Measurements from ENCODE around the gene MRPS12.

Gene MRPS12

DNA sequence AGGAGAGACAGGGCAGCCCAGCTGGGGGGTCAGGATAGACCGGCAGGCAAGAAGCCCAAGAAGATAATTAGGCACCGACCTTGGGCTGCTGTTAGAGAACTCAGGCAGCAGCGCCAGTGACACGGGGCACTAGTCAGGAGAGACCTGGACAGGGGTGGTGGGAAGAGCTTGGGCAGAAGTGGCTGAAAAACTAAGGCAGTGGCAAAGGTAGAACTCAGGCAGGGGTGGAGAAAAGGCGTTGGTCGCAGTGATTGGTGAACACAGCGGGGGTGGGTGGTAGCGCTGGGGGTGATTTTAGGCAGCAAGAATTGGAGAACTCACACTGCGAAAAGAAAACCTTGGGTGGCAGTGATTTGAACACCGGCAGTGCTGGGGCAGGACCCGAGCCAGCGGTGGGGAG, 23.1 kb upstream of the MRPS12 start:
- no peak for DNase-seq

DNA sequence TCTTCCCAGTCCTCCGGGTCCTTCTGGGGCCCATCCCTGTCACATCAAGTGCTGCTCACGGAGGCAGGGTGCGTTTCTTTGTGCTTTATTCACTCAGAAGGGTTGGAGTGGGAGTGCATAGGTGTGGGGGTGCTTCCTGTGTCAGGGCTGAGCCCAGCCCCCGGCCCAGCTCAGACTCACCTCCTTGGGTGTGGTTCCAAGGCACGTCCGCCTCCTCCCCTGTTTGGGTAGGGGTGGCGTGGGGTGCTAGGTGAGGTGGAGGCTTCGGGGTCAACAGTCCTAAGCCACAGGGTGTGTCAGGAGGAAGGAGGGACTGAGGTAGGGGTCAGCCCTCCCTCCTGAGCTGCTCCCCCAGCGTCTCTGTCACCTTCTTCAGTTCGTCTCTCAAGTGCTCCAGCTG, 21.8 kb upstream of the MRPS12 start:
- no peak for DNase-seq

GRCh38 chr19:38910488-38910887, 20.3 kb upstream of the MRPS12 start:
- no peak for DNase-seq

DNA sequence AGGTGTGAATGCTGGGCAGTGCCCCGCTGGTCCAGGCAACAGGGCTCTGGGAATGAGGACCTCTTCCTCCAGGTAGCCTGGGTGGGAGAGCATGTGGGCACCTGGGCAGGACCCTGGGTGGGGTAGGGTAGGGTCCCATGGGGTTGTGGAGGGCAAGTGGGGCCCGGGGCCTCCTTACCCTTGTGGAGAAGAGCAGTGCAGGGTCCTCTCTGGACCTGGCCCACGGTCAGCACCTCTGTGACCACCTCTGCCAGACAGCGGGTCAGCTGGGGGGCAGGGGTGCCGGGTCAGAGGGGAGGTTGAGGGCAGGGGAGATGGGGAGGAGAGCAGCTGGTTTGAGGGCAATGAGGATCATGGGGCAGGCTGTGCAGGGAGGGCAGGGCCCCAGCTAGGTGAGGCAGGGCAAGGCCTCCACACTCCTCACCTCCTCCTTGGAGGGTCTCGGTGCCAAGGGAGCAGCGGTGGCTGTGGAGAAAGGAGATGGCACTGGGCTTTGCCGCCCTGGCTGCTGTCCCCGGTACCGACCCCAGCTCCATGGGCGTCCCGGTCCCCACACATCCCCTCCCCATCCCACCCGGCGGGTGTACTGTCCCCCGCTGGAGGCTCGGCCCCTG, 19.2 kb upstream of the MRPS12 start:
- no peak for DNase-seq

GRCh38 chr19:38912600-38913514, 17.9 kb upstream of the MRPS12 start:
- no peak for DNase-seq

GRCh38 chr19:38913958-38914357, 16.8 kb upstream of the MRPS12 start:
- no peak for DNase-seq

GRCh38 chr19:38915329-38916321, 15.1 kb upstream of the MRPS12 start:
- DNase-seq, result no peak

DNA sequence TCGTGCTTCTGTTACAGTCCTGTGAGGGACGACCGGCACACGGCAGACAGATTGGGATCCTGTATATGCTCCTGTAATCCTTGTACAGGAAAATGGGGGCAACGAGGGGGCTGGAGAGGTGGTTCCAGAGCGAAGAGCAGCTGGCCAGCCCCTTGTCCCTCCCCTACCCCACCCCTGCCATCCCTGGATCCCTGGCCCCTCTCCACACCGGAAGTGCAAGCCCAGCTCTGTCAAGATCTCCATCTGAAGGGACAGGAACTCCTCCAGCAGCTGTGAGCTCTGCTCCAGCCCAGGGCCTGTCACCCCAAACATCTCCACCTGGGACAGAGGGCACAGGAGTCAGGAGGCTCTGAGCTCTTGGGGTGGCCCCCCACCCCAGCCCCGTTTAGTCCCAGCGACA, 13.2 kb upstream of the MRPS12 start:
- no peak for DNase-seq

GRCh38 chr19:38917921-38918491, 12.7 kb upstream of the MRPS12 start:
- no peak for DNase-seq

DNA sequence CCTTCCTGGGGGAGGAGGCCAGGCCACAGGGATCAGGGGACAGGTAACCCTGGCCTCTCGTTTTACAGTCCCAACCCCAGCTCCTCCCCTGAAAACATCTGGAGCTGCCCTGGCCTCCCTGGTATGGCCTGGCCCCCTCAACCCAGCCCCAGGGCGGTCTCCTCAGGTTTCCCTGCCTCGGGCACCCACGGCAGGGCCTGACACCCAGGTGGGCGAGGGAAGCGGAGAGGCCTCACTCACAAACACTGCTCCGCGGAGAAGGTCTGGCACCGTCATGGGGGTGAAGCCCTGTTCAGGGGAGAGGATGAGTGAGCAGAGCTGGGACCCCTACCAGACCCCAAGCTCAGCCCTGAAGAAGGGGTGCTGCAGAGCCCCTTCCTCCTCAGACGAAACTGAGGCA, 12.2 kb upstream of the MRPS12 start:
- no peak for DNase-seq

GRCh38 chr19:38919837-38920601, 10.7 kb upstream of the MRPS12 start:
- no peak for DNase-seq

- DNase-seq, result no peak
These were observed 9.9 kb upstream of the MRPS12 start for GRCh38 chr19:38920602-38921419.

DNA sequence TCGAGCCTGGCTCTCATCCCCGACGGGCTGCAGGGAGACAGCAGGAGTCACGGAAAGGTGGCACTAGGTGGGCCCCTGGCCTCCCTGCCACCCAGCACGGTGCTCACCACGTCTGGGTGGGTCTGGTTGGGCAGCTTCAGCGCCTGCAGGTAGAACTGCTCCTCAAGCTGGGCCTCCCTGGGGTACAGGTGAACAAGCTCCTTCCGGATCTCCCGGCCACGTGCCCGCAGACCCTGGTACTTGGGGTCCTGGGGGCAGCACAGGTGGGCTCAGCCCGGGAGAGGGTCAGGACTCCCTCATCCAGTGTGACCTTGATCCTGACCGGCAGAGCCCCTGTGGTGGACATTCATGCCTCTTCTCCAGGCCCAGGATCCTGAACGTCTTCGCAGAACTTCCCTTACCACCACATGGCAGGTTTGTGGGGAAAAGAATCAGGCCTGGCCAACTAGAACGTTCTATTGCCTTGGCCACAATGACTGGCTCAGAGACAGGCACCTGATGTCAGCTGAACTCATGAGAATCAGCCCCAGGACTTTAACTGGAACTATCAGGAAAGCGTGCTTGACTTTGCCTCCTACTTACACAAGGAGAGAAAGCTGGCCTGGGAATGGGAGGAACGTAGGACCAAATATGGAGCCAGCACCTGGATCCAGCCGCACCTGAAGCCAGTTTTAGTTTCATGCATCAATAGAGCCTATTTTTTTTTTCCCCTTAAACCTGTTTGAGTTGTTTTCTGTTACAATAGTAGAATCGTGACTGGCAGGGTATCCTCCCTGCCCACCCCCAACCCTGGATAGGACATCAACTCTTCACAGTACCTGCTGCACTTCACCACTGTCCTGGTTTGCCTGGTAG, 9.1 kb upstream of the MRPS12 start:
- no peak for DNase-seq

DNA sequence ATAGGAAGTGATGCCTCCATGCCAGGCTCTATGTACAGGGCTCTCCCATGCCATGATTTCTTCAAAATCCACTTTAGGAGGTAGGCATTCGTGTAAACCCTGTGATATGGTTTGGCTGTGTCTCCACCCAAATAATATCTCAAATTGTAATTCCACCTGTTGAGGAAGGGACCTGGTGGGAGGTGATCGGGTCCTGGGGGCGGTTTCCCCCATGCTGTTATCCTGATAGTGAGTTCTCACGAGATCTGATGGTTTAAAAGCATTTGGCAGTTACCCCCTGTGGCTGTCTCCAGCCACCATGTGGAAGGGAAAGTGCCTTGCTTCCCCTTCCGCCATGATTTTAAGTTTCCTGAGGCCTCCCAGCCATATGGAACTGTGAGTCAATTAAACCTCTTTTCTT, 8.3 kb upstream of the MRPS12 start:
- no peak for DNase-seq

GRCh38 chr19:38924388-38924787, 6.4 kb upstream of the MRPS12 start:
- DNase-seq, result no peak

DNA sequence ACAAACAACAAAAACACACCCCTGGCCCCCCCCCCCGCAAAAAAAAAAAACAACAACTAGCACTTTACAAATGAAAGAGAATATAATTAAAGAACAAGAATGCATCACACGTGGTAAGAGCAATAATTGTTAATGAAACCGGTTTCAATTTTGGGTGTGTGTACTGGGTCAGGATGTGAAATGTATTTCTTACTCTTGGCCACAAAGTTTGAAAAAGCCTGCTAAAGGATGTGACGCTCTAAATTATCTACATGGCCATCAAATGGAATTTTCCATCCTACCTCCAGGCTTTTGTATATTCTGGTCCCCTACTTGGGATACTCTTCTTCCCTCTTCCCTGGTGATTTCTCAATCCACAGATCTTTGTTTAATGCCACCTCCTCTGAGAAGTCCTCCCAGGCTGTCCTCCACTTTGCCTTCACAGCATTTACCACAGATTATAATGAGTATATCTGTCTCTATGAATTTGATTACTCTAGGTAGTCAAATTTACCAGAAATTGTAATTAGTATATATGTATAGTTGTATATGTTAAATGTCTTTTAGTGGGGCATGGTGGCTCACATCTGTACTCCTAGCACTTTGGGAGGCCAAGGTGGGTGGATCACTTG, 2.2 kb upstream of the MRPS12 start:
- no peak for DNase-seq

DNA sequence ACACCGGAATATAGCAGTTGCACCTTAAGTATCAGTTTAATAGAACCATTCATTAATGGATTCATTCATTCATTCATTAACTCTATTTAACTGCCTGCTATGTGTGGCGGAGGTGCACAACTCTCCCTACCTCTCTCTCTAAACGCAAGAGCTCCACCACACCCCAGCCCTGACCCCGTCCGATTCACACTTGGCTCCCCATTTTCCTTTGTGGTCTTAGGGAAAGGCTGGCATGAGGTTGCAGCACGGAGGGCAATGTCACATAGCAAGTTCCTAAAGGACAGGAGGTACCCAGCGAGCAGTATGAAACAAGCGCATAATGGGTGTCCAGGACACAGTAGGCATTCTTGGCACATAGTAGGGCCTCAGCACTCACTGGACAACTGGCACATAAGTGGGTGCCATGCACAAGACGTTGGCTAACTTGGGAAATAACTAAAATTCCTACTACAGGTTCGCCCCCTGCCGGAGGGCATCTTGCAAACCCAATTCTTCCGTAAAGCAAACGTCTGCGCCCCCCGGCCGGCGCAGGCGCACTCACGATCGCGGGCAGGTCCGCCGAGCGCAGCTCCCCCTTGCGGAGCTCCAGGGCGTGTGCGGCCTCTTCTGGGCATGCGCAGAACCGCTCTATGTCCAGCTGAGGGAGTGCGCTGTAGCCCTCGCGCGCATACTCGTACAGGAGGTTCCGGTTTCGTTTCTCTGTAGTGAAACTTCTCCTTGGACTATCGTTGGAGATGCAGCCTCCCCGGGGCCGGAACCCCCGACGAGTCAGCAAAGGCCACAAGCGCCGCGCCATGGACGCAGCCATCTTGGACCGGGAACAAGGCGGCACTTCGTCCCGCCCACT, 592 bp upstream of the MRPS12 start, which contains the start of gene SARS2:
Gene SARS2 (minus strand): TSS at position 835 of the 847 bp plus-strand sequence. CDS start 27 bp downstream, at position 808.
- peak; percentile 99 for DNase-seq

- no peak for DNase-seq
These were observed 713 bp downstream of the MRPS12 start for GRCh38 chr19:38931521-38931793.

All from right kidney (tissue), 1 donor.